H9 (cell line): Measurements from ENCODE around the gene ZFP42. TPM values are rescaled to one million over a fixed set of nuclear protein-coding genes. Genes with fewer than 3 reads are reported as not detected.

Source experiments
- DNase-seq: peaks from one replicate; pipeline ENCODE4 v3.0.0-alpha.2; 2017
- H2AFZ ChIP-seq: one replicate; pipeline ENCODE4 v1.6.1; 2013; ENCODE audit warnings: mild to moderate bottlenecking, low read length, control low read depth, moderate library complexity
- H2AK5ac ChIP-seq: 2 replicates; pipeline ENCODE4 v1.6.1; 2013; ENCODE audit warnings: low read length, control low read depth, mixed read lengths; ENCODE audit not compliant: insufficient read length
- H2BK120ac ChIP-seq: one replicate; pipeline ENCODE4 v1.6.1; 2013; ENCODE audit warnings: low read depth, mild to moderate bottlenecking, low read length, control low read depth, inconsistent platforms; ENCODE audit not compliant: poor library complexity, severe bottlenecking
- H2BK12ac ChIP-seq: 2 replicates; pipeline ENCODE4 v1.6.1; 2013; ENCODE audit warnings: low read length, control low read depth, mixed read lengths, low read depth; ENCODE audit not compliant: insufficient read length
- H2BK15ac ChIP-seq: 2 replicates; pipeline ENCODE4 v1.6.1; 2013; ENCODE audit warnings: low read depth, low read length, control low read depth
- H2BK20ac ChIP-seq: one replicate; pipeline ENCODE4 v1.6.1; 2013; ENCODE audit warnings: low read depth, mild to moderate bottlenecking, low read length, control low read depth, inconsistent platforms; ENCODE audit not compliant: poor library complexity, severe bottlenecking
- H2BK5ac ChIP-seq: 2 replicates; pipeline ENCODE4 v1.6.1; 2013; ENCODE audit warnings: low read length, control low read depth, mixed read lengths; ENCODE audit not compliant: insufficient read length
- H3K14ac ChIP-seq: 2 replicates; pipeline ENCODE4 v1.6.1; 2013; ENCODE audit warnings: low read length, control low read depth; ENCODE audit not compliant: insufficient read depth
- H3K18ac ChIP-seq: 2 replicates; pipeline ENCODE4 v1.6.1; 2013; ENCODE audit warnings: low read depth, mild to moderate bottlenecking, mixed read lengths, low read length, control low read depth; ENCODE audit not compliant: insufficient read length
- H3K23ac ChIP-seq: 2 replicates; pipeline ENCODE4 v1.6.1; 2013; ENCODE audit warnings: low read length, control low read depth, mixed read lengths, low read depth; ENCODE audit not compliant: insufficient read length
- H3K23me2 ChIP-seq: 2 replicates; pipeline ENCODE4 v1.6.1; 2013; ENCODE audit warnings: low read depth, mild to moderate bottlenecking, mixed read lengths, low read length, control low read depth; ENCODE audit not compliant: insufficient read length, poor library complexity, severe bottlenecking
- H3K27ac ChIP-seq: 2 replicates; pipeline ENCODE4 v1.5.1; 2013; ENCODE audit warnings: low read length, control low read depth, mixed read lengths, low read depth; ENCODE audit not compliant: insufficient read length
- H3K27me3 ChIP-seq: 2 replicates; pipeline ENCODE4 v1.6.1; 2013; ENCODE audit warnings: low read length, control low read depth, inconsistent platforms; ENCODE audit not compliant: insufficient read depth
- H3K4ac ChIP-seq: 2 replicates; pipeline ENCODE4 v1.6.1; 2013; ENCODE audit warnings: low read depth, mild to moderate bottlenecking, control low read depth, inconsistent platforms, low read length, moderate library complexity
- H3K4me1 ChIP-seq: 2 replicates; pipeline ENCODE4 v1.6.1; 2013; ENCODE audit warnings: low read length, control low read depth, inconsistent platforms; ENCODE audit not compliant: insufficient read depth
- H3K4me2 ChIP-seq: 2 replicates; pipeline ENCODE4 v1.6.1; 2013; ENCODE audit warnings: low read length, control low read depth, mixed read lengths; ENCODE audit not compliant: insufficient read length, insufficient read depth
- H3K56ac ChIP-seq: 2 replicates; pipeline ENCODE4 v1.6.1; 2013; ENCODE audit warnings: low read depth, mild to moderate bottlenecking, mixed read lengths, low read length, control low read depth; ENCODE audit not compliant: insufficient read length
- H3K79me1 ChIP-seq: 2 replicates; pipeline ENCODE4 v1.6.1; 2013; ENCODE audit warnings: low read depth, mild to moderate bottlenecking, moderate library complexity, low read length, control low read depth, inconsistent platforms; ENCODE audit not compliant: insufficient read depth, poor library complexity, severe bottlenecking
- H3K79me2 ChIP-seq: 2 replicates; pipeline ENCODE4 v1.6.1; 2013; ENCODE audit warnings: low read length, control low read depth, inconsistent platforms; ENCODE audit not compliant: insufficient read depth
- H3K9ac ChIP-seq: 2 replicates; pipeline ENCODE4 v1.6.1; 2013; ENCODE audit warnings: low read length, control low read depth, mixed read lengths; ENCODE audit not compliant: insufficient read length; ENCODE audit errors: extremely low read depth
- H3K9me3 ChIP-seq: one replicate; pipeline ENCODE4 v1.6.1; 2013; ENCODE audit warnings: low read depth, low read length, inconsistent platforms; ENCODE audit not compliant: control insufficient read depth
- H3T11ph ChIP-seq: one replicate; pipeline ENCODE4 v1.6.1; 2013; ENCODE audit warnings: mild to moderate bottlenecking, low read length, control low read depth, inconsistent platforms
- H4K20me1 ChIP-seq: one replicate; pipeline ENCODE4 v1.6.1; 2013; ENCODE audit not compliant: control insufficient read depth, insufficient read length, insufficient read depth
- H4K5ac ChIP-seq: 2 replicates; pipeline ENCODE4 v1.6.1; 2013; ENCODE audit warnings: low read depth, mild to moderate bottlenecking, mixed read lengths, low read length, control low read depth; ENCODE audit not compliant: insufficient read length
- H4K8ac ChIP-seq: replicated peaks from 2 replicates; pipeline ENCODE4 v1.6.1; 2013; ENCODE audit warnings: low read length, control low read depth, mixed read lengths, low read depth; ENCODE audit not compliant: insufficient read length
- H4K91ac ChIP-seq: 2 replicates; pipeline ENCODE4 v1.6.1; 2013; ENCODE audit warnings: low read depth, mild to moderate bottlenecking, moderate library complexity, mixed read lengths, low read length, control low read depth; ENCODE audit not compliant: insufficient read length
- H3K27ac Mint-ChIP-seq, 3 experiments: 2 replicates in 2 of 3; 3 replicates in 1 of 3; pipeline ENCODE4 v1.8.0; 2020 to 2021; ENCODE audit warnings: mixed read lengths in 3 of 3, mild to moderate bottlenecking in 1 of 3, moderate library complexity in 1 of 3
- H3K27me3 Mint-ChIP-seq: 2 replicates; pipeline ENCODE4 v1.8.0; 2021; ENCODE audit warnings: low read depth, mild to moderate bottlenecking, moderate library complexity, mixed read lengths
- H3K36me3 Mint-ChIP-seq, 3 experiments: 2 replicates in 2 of 3; 3 replicates in 1 of 3; pipeline ENCODE4 v1.8.0; 2020 to 2021; ENCODE audit warnings: low read depth in 3 of 3, mixed read lengths in 3 of 3; ENCODE audit not compliant: insufficient read depth in 1 of 3
- H3K4me1 Mint-ChIP-seq, 2 experiments: 2 replicates each; pipeline ENCODE4 v1.8.0; 2020; ENCODE audit warnings: mixed read lengths in 2 of 2
- H3K4me3 Mint-ChIP-seq, 2 experiments: 2 replicates in 1 of 2; 3 replicates in 1 of 2; pipeline ENCODE4 v1.8.0; 2020 to 2021; ENCODE audit warnings: mild to moderate bottlenecking in 2 of 2, mixed read lengths in 2 of 2, moderate library complexity in 1 of 2
- H3K9me3 Mint-ChIP-seq, 2 experiments: 2 replicates in 1 of 2; 3 replicates in 1 of 2; pipeline ENCODE4 v1.8.0; 2020; ENCODE audit warnings: mild to moderate bottlenecking in 2 of 2, mixed read lengths in 2 of 2, moderate library complexity in 1 of 2
- WGBS: extraction: QIAGEN DNeasy Blood & Tissue Kit; methylation state at CpG from one replicate; pipeline ENCODE4 v1.1.7; 2013; ENCODE audit warnings: missing lambda C conversion rate, low lambda C conversion rate, mixed read lengths; ENCODE audit not compliant: insufficient read length; ENCODE audit errors: extremely low coverage; 5-methylcytosine and 5-hydroxymethylcytosine counted together
- total RNA-seq: library from RNA; stranded (reverse); gene quantifications from 2 replicates; pipeline ENCODE4 v1.2.1, GENCODE V29; 2021
- TF ChIP-seq, protein P1 (sequence below): fragments of 200-600 bp; sonication (generic); conservative IDR thresholded peaks from 3 replicates; pipeline ENCODE4 v1.8.0; 2021; ENCODE audit warnings: antibody characterized with exemption, mild to moderate bottlenecking

ZFP42 gene
- total RNA-seq, 1 experiment from 2014 or later: 193 TPM

DNA sequence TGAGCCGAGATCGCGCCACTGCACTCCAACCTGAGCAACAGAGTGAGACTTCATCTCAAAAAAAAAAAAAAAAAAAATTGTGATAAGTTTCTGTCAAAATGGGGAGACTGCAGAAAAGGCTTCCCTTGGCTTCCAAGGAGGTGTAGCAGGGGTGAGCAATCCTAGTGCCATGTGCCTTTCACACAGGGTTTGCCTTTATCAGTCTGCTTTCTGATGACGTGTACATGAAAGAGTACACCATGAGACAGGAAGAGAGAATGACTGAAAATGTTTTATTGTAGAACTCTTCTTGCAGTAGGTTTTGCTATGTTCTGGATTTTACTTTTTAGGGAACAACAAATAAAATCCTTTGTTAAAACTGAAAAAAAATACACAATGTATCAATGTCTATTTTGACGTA is 23.4 kb upstream of the ZFP42 start:
- Histone ChIP-seq H3T11ph (no peak overlapping the region), H3K56ac (no peak overlapping the region), H2BK5ac (no peak overlapping the region), H3K9me3 (no peaks in the 10 kb centered on the region), H2AFZ (no peak overlapping the region), H3K4ac (no peak overlapping the region), H2AK5ac (no peak overlapping the region), H3K4me2 (no peak overlapping the region), H3K27me3 (no peaks in the 10 kb centered on the region), H3K9ac (no peak overlapping the region), H4K5ac (no peak overlapping the region), H3K4me1 (no peaks in the 10 kb centered on the region), H4K91ac (no peak overlapping the region), H2BK12ac (no peak overlapping the region), H4K8ac (no peak overlapping the region), H3K23me2 (no peaks in the 10 kb centered on the region), H4K20me1 (no peaks in the 10 kb centered on the region), H3K18ac (no peak overlapping the region), H3K14ac (no peak overlapping the region), H2BK120ac (no peak overlapping the region), H3K79me2 (no peaks in the 10 kb centered on the region), H3K27ac (no peak overlapping the region), H2BK20ac (no peak overlapping the region), H3K79me1 (no peaks in the 10 kb centered on the region), H3K23ac (no peak overlapping the region), H2BK15ac (no peak overlapping the region)
- H3K4me1 Mint-ChIP-seq: peaks cover 10 to 11% of the 10 kb centered on the region in 2 experiments
- WGBS: no CpG with 5 or more reads among the region's 5 CpGs
- H3K36me3 Mint-ChIP-seq: peaks cover 0 to 4% (median 2%) of the 10 kb centered on the region in 3 experiments; a peak in 1 of 7 replicates
- H3K9me3 Mint-ChIP-seq: no peaks in the 10 kb centered on the region; a peak in 1 of 5 replicates
- no peak overlapping the region for H3K27ac Mint-ChIP-seq
- TF ChIP-seq, protein P1, sequence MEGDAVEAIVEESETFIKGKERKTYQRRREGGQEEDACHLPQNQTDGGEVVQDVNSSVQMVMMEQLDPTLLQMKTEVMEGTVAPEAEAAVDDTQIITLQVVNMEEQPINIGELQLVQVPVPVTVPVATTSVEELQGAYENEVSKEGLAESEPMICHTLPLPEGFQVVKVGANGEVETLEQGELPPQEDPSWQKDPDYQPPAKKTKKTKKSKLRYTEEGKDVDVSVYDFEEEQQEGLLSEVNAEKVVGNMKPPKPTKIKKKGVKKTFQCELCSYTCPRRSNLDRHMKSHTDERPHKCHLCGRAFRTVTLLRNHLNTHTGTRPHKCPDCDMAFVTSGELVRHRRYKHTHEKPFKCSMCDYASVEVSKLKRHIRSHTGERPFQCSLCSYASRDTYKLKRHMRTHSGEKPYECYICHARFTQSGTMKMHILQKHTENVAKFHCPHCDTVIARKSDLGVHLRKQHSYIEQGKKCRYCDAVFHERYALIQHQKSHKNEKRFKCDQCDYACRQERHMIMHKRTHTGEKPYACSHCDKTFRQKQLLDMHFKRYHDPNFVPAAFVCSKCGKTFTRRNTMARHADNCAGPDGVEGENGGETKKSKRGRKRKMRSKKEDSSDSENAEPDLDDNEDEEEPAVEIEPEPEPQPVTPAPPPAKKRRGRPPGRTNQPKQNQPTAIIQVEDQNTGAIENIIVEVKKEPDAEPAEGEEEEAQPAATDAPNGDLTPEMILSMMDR: no peak
- no peak for DNase-seq
- H3K27me3 Mint-ChIP-seq: no peaks in the 10 kb centered on the region
- H3K4me3 Mint-ChIP-seq: no peak overlapping the region
